Keratinocyte (primary cell): ENCODE measurements around the gene POP5. TPM values are rescaled to one million over a fixed set of nuclear protein-coding genes. Genes with fewer than 3 reads are reported as not detected.

ENCODE experiments used
- DNase-seq: peaks from one replicate; pipeline ENCODE4 v3.0.0-alpha.2; 2011; ENCODE audit warnings: low read depth, missing footprints, low spot score
- FAIRE-seq: peaks from 2 replicates; lab custom pipeline; 2011; peaks lifted over from hg19 to GRCh38; lab: Jason Lieb, UNC
- H2AFZ ChIP-seq: 2 replicates; pipeline ENCODE4 v1.6.0; 2012; ENCODE audit warnings: low read length, control low read depth, inconsistent platforms; ENCODE audit not compliant: control insufficient read depth
- H3K27ac ChIP-seq: 2 replicates; pipeline ENCODE4 v1.5.1; 2011; ENCODE audit warnings: low read length; ENCODE audit not compliant: control insufficient read depth, insufficient read depth
- H3K27me3 ChIP-seq: 3 replicates; pipeline ENCODE4 v1.6.0; 2011; ENCODE audit warnings: low read length; ENCODE audit not compliant: control insufficient read depth, insufficient read depth; ENCODE audit errors: extremely low read depth
- H3K36me3 ChIP-seq, 2 experiments: 2 replicates in 1 of 2; 3 replicates in 1 of 2; pipeline ENCODE4 v1.5.1; 2011; ENCODE audit warnings: low read length in 2 of 2, mild to moderate bottlenecking in 1 of 2; ENCODE audit not compliant: control insufficient read depth in 2 of 2, insufficient read depth in 2 of 2; ENCODE audit errors: extremely low read depth in 1 of 2
- H3K4me1 ChIP-seq: 3 replicates; pipeline ENCODE4 v1.5.1; 2011; ENCODE audit warnings: low read length; ENCODE audit not compliant: control insufficient read depth, insufficient read depth; ENCODE audit errors: extremely low read depth
- H3K4me2 ChIP-seq: 3 replicates; pipeline ENCODE4 v1.6.0; 2011; ENCODE audit warnings: low read depth, low read length; ENCODE audit not compliant: control insufficient read depth, insufficient read depth; ENCODE audit errors: extremely low read depth
- H3K4me3 ChIP-seq, 3 experiments: fragments of 200-600 bp in 1 of 3; sonication (generic) in 1 of 3; 2 replicates in 2 of 3; 3 replicates in 1 of 3; pipeline ENCODE4 v1.5.1; 2011 to 2016; ENCODE audit warnings: low read length in 3 of 3, mild to moderate bottlenecking in 3 of 3, control low read depth in 2 of 3, inconsistent platforms in 1 of 3, low read depth in 1 of 3, mixed read lengths in 1 of 3, mixed run types in 1 of 3, moderate library complexity in 1 of 3; ENCODE audit not compliant: control insufficient read depth in 2 of 3, insufficient read depth in 2 of 3; ENCODE audit errors: extremely low read depth in 1 of 3
- H3K79me2 ChIP-seq: 2 replicates; pipeline ENCODE4 v1.6.0; 2012; ENCODE audit warnings: low read length; ENCODE audit not compliant: control insufficient read depth, insufficient read depth
- H3K9ac ChIP-seq: 3 replicates; pipeline ENCODE4 v1.6.0; 2011; ENCODE audit warnings: low read length; ENCODE audit not compliant: control insufficient read depth, insufficient read depth; ENCODE audit errors: extremely low read depth
- H3K9me1 ChIP-seq: 3 replicates; pipeline ENCODE4 v1.6.0; 2011; ENCODE audit warnings: low read length; ENCODE audit not compliant: control insufficient read depth, insufficient read depth; ENCODE audit errors: extremely low read depth
- H3K9me3 ChIP-seq: 2 replicates; pipeline ENCODE4 v1.5.1; 2012; ENCODE audit warnings: low read depth, low read length; ENCODE audit not compliant: control insufficient read depth
- H4K20me1 ChIP-seq: 3 replicates; pipeline ENCODE4 v1.6.0; 2011; ENCODE audit warnings: low read length; ENCODE audit not compliant: control insufficient read depth, insufficient read depth; ENCODE audit errors: extremely low read depth
- EZH2 ChIP-seq: IDR thresholded peaks from one replicate; pipeline ENCODE4 v1.6.1; 2012; ENCODE audit warnings: inconsistent platforms, mild to moderate bottlenecking, low read length, moderate library complexity
- dilution Hi-C: fragments of 300-500 bp; cut with MboI; formaldehyde crosslinking; loops from one replicate; pipeline ENCODE4 v1.7.0; 2020; ENCODE audit warnings: low sequenced_read_pairs; ENCODE audit not compliant: extremely low pct_ligation_motif_present
- polyA plus RNA-seq, 5 experiments: library from polyadenylated mRNA; depleted of rRNA in 3 of 5; stranded (reverse) in 3 of 5; stranded (forward) in 1 of 5; unstranded in 1 of 5; fragments of >200 nt; gene quantifications; 1 replicate in 1 of 5; 2 replicates in 3 of 5; 3 replicates in 1 of 5; pipeline versions ENCODE4 v1.2.1 to v1.2.3, GENCODE V29; 2011 to 2012; ENCODE audit warnings: missing spikeins in 2 of 5, low read depth in 1 of 5, low replicate concordance in 1 of 5
- TF ChIP-seq, protein P1 (sequence below), 3 experiments: IDR thresholded peaks in 1 of 3; conservative IDR thresholded peaks in 1 of 3; optimal IDR thresholded peaks in 1 of 3; 2 replicates in 2 of 3; 3 replicates in 1 of 3; pipeline versions ENCODE3 to v1.5.1; 2011; ENCODE audit warnings: low read length in 3 of 3, mild to moderate bottlenecking in 3 of 3, moderate library complexity in 2 of 3, control low read depth in 1 of 3, inconsistent platforms in 1 of 3; ENCODE audit not compliant: insufficient read depth in 2 of 3; ENCODE audit errors: extremely low read depth in 1 of 3

POP5 gene
- polyA plus RNA-seq, 1 donor (not counting 4 experiments of a cell fraction or from before 2014, with no cell fraction given) = 105 TPM

DNA sequence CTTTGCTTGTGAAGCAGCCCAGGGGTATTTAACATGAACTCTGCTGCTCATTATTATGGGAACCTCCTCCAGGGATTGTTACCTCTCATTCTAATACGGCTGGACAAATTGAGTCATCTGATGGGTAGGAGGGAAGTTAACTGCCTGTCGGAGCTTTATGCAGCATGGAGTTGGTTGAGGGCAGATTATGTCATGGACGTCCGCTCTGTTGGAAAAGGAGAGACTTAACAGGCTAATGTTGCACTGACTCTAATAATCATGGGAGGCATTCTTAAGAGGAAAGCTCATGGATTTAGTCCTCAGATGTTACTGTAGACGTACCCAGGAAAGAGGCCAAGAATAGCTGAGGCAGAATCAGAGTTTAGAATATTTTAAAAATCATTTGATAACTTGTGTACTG, 9.9 kb downstream of the POP5 start:
- dilution Hi-C loops = no loop called here
- no peaks in the 10 kb centered on the region for H3K4me1 ChIP-seq
- TF ChIP-seq, protein P1, sequence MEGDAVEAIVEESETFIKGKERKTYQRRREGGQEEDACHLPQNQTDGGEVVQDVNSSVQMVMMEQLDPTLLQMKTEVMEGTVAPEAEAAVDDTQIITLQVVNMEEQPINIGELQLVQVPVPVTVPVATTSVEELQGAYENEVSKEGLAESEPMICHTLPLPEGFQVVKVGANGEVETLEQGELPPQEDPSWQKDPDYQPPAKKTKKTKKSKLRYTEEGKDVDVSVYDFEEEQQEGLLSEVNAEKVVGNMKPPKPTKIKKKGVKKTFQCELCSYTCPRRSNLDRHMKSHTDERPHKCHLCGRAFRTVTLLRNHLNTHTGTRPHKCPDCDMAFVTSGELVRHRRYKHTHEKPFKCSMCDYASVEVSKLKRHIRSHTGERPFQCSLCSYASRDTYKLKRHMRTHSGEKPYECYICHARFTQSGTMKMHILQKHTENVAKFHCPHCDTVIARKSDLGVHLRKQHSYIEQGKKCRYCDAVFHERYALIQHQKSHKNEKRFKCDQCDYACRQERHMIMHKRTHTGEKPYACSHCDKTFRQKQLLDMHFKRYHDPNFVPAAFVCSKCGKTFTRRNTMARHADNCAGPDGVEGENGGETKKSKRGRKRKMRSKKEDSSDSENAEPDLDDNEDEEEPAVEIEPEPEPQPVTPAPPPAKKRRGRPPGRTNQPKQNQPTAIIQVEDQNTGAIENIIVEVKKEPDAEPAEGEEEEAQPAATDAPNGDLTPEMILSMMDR (optimal IDR thresholded peaks at IDR 0.05 in 1 of 3, IDR thresholded peaks at IDR 0.05 in 1 of 3, conservative IDR thresholded peaks at IDR 0.05 in 1 of 3; ENCODE audit: extremely low read depth in 1 of 3, insufficient read depth in 2 of 3, low read length in 3 of 3) = no peak
- no peak for TF ChIP-seq EZH2
- H3K27ac ChIP-seq = no peak overlapping the region
- no peaks in the 10 kb centered on the region for H4K20me1 ChIP-seq
- H3K9me1 ChIP-seq = no peaks in the 10 kb centered on the region
- H2AFZ ChIP-seq = no peak overlapping the region
- no peaks in the 10 kb centered on the region for H3K9me3 ChIP-seq
- no peak overlapping the region for H3K4me3 ChIP-seq
- H3K9ac ChIP-seq = no peak overlapping the region
- FAIRE-seq (no peak), DNase-seq (no peak)
- no peaks in the 10 kb centered on the region for H3K27me3 ChIP-seq
- no peaks in the 10 kb centered on the region for H3K79me2 ChIP-seq
- H3K4me2 ChIP-seq = no peak overlapping the region
- peaks cover 44% of the 10 kb centered on the region in 2 experiments for H3K36me3 ChIP-seq

DNA sequence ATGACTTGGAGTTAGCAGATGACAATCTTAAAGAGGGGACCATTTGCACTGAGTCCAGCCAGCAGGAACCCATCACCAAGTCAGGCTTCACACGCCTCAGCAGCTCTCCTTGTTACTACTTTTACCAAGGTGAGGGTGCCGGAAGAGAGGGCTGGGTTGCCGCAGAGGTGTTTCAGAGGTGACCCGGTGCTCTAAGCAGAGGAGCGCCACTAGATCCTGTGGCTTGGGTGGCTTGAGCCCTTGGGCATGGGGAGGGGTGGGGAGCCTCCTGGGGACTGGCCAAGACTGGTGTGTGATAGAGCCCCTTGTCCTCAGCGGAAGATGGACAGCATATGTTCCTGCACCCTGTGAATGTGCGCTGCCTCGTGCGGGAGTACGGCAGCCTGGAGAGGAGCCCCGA, 17.7 kb downstream of the POP5 start:
- Histone ChIP-seq H3K9me1 (no peaks in the 10 kb centered on the region), H3K4me2 (no peak overlapping the region), H3K9me3 (no peaks in the 10 kb centered on the region), H4K20me1 (no peaks in the 10 kb centered on the region), H3K4me1 (no peaks in the 10 kb centered on the region), H3K4me3 (no peak overlapping the region), H3K79me2 (no peaks in the 10 kb centered on the region), H3K27ac (no peak overlapping the region), H3K9ac (no peak overlapping the region), H3K27me3 (no peaks in the 10 kb centered on the region), H2AFZ (no peak overlapping the region), H3K36me3 (peaks cover 38 to 40% of the 10 kb centered on the region in 2 experiments)
- DNase-seq (no peak), FAIRE-seq (no peak)
- dilution Hi-C loops = no loop called here
- no peak for TF ChIP-seq EZH2
- TF ChIP-seq, protein P1 (optimal IDR thresholded peaks at IDR 0.05 in 1 of 3, IDR thresholded peaks at IDR 0.05 in 1 of 3, conservative IDR thresholded peaks at IDR 0.05 in 1 of 3; ENCODE audit: extremely low read depth in 1 of 3, insufficient read depth in 2 of 3, low read length in 3 of 3) = no peak
